A172 (cell line): ENCODE results near the gene SEMA3G. TPM values are rescaled to one million over a fixed set of nuclear protein-coding genes. Genes with fewer than 3 reads are reported as not detected.

Experiments
- DNase-seq: peaks from one replicate; pipeline ENCODE4 v3.0.0-alpha.2; 2015; ENCODE audit warnings: low spot score
- total RNA-seq: library from RNA; depleted of rRNA; stranded (reverse); fragments of >200 nt; shearing (Covaris generic); gene quantifications from 2 replicates; pipeline ENCODE4 v1.2.3, GENCODE V29; 2014

Gene SEMA3G
- total RNA-seq, 1 experiment from 2014 or later: 0.05 TPM

- DNase-seq: no peak
Measured at GRCh38 chr3:52422669-52423068, 22.2 kb downstream of the SEMA3G start.

GRCh38 chr3:52420388-52420787 is 24.5 kb downstream of the SEMA3G start:
- no peak for DNase-seq

GRCh38 chr3:52415800-52416199 is 29.1 kb downstream of the SEMA3G start:
- DNase-seq: no peak

- DNase-seq: no peak
Measured at GRCh38 chr3:52408466-52408865, 36.4 kb downstream of the SEMA3G start.

- no peak for DNase-seq
Measured at GRCh38 chr3:52407779-52408178, 37.1 kb downstream of the SEMA3G start.

- DNase-seq: no peak
Measured at GRCh38 chr3:52406791-52407510, 38.0 kb downstream of the SEMA3G start.

GRCh38 chr3:52406231-52406661 is 38.7 kb downstream of the SEMA3G start:
- no peak for DNase-seq

GRCh38 chr3:52405601-52406110 is 39.2 kb downstream of the SEMA3G start:
- DNase-seq: no peak

- DNase-seq: no peak
Measured at GRCh38 chr3:52405066-52405465, 39.8 kb downstream of the SEMA3G start.

- no peak for DNase-seq
Measured at GRCh38 chr3:52404391-52404790, 40.5 kb downstream of the SEMA3G start.

- DNase-seq: no peak
Measured at GRCh38 chr3:52403955-52404354, 40.9 kb downstream of the SEMA3G start.

- no peak for DNase-seq
Measured at GRCh38 chr3:52403271-52403841, 41.5 kb downstream of the SEMA3G start.

- DNase-seq: no peak
Measured at GRCh38 chr3:52402706-52403270, 42.1 kb downstream of the SEMA3G start.

- DNase-seq: no peak
Measured at GRCh38 chr3:52402101-52402521, 42.8 kb downstream of the SEMA3G start.

GRCh38 chr3:52401551-52401950 is 43.4 kb downstream of the SEMA3G start:
- DNase-seq: no peak

- DNase-seq: no peak
Measured at GRCh38 chr3:52401021-52401420, 43.9 kb downstream of the SEMA3G start.

GRCh38 chr3:52400275-52400793 is 44.6 kb downstream of the SEMA3G start:
- DNase-seq: no peak

- no peak for DNase-seq
Measured at GRCh38 chr3:52399593-52399992, 45.3 kb downstream of the SEMA3G start.

GRCh38 chr3:52399131-52399530 is 45.8 kb downstream of the SEMA3G start:
- no peak for DNase-seq

GRCh38 chr3:52398670-52399081 is 46.2 kb downstream of the SEMA3G start:
- no peak for DNase-seq

GRCh38 chr3:52397676-52398399 is 47.1 kb downstream of the SEMA3G start:
- no peak for DNase-seq
